Activated CD8-positive, alpha-beta memory T cell treated with anti-CD3 and anti-CD28 coated beads, Interleukin-2, amount 50 U/mL, for 1 hour (primary cell): ENCODE results near the gene CPTP.

ENCODE experiments used
- DNase-seq: peaks from one replicate; pipeline ENCODE4 v3.0.0-alpha.2; 2020; ENCODE audit errors: extremely low read depth

The CPTP gene

DNA sequence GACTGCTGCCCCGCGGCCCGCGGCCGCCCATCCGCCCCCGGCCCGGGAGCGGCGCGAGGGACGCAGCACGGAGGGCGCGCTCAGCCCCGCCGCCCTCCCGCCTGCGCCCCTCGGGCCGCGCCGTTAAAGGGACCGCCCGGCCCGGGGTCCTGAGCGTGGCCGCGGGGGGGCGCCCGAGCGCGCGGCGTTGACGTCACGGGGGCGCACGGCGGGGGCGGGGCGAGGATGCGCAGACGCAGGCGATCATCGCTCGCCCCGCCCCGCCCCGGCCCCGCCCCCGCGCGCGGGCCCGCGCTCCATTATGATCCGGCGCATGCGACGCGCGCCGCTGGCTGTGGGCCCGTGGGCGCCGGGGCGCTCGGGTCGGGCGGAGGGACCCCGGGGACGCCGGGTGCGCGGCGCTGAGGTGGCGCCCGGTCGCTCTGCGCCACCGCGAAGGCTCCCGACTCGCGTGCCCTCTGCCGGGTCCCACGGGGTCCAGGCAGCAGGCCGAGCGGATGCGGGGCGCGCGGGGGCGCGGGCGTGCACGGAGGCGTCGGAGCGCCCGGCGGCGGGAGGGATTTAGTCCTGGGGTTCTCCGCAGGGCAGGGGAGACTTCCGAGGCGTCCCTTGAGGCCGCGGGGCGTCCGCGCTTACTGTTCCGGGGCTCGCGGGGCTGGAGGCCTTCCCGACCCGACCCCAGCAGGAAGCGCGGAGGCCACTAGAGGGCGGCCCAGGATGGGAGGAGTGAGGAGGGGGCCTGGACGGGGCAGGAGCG, 24.8 kb downstream of the CPTP start, which contains the start of gene DVL1:
Gene DVL1 (minus strand): TSS at position 163 of the 757 bp plus-strand sequence. CDS start 353 bp downstream, outside the sequence.
- DNase-seq: no peak

- no peak for DNase-seq
These were observed 27.2 kb downstream of the CPTP start for GRCh38 chr1:1351511-1352427.

GRCh38 chr1:1352786-1353388, 28.3 kb downstream of the CPTP start:
- no peak for DNase-seq

- DNase-seq: no peak
These were observed 29.0 kb downstream of the CPTP start for GRCh38 chr1:1353389-1354151.

DNA sequence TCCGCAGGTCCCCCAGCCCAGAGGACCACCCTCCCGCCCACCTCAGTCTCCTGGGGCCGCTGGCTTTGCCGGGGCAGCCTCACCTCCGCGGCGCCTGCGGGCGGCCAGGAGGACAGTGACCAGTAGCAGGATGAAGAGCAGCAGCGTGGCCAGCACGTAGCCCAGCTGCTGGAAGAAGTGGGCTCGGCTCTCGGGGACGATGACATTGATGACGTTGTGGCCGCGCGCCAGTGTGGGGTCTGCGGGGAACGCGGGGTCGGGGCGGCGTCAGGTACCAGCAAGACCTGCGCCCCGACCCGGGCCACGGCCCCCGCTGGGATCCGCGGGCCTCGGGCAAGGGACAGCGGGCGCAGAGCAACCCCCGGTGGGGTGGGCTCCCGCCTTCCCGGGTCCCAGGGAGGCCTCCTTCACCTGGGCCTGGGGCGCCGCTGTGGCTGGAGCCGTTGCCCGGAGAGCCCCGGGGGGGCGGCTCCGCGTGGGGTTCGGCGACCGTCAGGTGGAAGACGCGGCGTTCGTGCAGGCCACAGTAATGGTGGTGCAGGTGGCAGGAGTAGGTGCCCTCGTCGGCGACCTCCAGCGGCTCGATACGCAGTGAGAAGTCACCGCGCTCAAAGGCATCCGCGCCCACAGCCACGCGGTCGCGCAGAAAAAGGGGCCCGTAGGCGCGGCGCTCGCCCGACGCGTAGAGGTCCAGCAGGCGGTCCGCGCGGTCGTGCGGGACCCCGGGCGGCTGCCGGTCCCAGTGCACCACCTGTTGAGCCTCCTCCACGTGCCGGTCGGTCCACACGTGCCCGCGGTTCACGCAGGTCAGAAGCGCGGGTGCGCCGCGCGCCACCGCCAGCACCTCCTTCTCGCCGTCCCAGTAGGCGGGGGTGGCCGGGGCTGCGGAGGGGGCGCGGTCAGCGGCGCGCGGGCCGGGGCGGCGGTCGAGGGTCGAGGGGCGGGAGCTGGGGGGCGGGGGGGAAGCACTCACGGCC, 30.0 kb downstream of the CPTP start:
- DNase-seq: no peak

DNA sequence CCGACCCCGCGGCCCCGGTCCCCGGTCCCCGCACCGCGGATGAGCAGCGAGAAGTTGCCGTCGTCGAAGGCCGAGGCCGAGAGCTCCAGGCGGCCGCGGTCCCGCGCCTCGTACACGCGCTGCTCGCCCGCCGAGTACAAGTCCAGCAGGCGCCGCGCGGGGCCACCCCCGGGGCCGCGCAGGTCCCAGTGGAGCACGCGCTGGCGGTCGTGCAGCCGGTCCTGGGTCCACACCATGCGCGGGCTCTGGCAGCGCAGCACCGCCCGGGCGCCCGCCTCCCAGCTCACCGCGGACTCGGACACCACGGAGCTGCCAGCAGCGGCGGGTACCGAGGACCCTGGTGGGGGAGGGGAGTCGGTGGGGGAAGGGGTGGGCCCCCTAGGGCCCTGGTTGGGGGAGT, 30.8 kb downstream of the CPTP start:
- no peak for DNase-seq

GRCh38 chr1:1356166-1356795, 31.7 kb downstream of the CPTP start:
- DNase-seq: no peak

DNA sequence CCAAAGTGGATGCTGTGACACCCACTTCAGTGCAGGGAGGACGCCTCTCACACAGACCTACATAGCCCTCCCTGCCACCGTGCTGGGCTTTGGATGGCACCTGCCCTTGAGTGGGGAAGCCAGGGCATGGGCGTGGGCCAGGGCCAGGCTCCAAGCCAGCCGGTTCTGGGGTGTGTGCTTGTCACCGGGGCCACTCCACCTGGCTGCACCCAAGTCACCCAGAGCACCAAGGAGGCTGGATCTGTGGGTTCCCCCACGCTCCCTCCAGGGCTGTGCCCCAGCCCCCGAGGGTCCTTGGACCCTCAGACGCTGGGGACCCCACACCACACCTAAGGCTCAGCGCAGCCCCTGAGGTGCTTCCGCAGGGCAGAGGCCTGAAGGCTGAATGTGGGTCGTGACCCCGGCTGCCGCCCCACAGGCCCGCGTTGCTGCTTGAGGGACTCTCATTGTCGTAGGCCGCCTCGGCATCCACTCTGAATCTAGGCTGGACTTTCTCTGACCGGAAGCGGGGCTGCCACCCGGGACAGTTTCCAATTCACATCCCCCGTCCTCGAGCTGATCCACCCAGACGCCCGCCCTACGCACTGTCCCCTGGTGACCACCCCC, 32.3 kb downstream of the CPTP start:
- no peak for DNase-seq

DNA sequence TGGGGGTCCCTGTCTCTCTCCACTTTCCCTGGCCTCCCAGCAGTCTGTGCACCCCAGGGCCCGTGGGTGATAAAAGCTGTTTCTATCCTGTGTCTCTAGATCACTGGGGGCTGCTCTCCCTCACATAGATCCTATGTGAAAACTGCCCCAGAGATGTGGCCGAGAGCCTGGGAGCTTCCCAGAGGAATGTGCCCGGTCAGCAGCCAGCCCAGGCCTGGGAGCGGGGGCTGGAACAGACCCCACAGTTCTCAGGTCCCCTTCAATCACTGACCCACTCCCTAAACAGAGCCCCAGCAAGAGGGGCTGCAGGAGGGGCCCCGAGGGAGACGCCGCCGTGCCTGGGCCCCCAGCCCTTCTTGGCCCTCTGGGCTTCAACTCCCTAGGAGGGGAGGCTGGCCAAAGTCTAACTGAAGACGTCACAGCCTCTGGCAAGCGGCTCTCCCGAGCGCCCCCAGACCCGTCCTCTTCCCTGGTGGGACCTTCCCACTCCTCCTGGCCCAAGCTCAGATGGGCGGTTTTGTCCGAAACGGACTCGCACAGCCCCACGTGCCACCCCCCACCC, 33.4 kb downstream of the CPTP start:
- DNase-seq: no peak

DNA sequence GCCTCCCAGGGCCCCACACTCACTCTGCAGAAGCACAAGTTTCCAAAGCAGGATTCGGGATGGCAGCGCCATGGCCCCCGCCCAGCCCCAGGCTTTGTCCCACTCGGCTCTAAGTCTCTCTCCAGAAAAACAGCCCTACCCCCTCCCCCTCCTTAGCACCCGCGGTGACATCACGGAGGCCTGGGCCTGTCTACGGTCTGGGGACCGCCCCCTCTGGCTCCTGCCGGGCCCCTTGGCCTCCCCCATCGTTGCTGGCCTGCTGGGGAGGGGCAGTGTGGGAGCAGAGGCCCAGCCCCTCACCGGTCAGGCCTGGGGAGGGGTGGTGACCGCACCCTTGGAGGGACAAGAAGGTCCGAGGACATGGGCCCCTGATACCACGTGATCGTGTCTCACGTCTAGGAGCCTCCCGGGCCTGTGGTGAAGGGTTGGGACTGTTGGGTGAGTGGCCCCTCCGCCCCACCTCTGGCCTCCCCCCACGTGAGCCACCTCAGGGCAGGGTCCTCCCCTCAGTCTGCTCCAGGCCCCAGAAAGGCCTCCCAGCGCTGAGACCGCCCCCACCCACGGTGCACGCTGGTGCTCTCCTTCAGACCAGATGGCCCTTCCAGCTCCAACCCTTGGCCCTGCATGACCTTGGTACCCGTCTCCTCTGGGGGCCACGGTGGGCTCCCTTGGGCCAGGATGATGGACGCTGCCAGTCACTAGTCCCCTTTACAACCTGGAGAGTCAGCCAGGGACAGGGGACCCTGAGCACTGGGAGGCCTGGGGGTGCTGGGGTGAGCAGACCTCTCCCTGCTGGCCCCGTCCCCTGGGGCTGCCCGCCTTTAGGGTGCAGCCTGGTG, 34.0 kb downstream of the CPTP start, which contains the start of gene MXRA8:
Gene MXRA8 (minus strand): TSS at position 123 of the 839 bp plus-strand sequence. CDS start 51 bp downstream, at position 72.
- no peak for DNase-seq

GRCh38 chr1:1359308-1359663, 34.7 kb downstream of the CPTP start:
- DNase-seq: no peak

DNA sequence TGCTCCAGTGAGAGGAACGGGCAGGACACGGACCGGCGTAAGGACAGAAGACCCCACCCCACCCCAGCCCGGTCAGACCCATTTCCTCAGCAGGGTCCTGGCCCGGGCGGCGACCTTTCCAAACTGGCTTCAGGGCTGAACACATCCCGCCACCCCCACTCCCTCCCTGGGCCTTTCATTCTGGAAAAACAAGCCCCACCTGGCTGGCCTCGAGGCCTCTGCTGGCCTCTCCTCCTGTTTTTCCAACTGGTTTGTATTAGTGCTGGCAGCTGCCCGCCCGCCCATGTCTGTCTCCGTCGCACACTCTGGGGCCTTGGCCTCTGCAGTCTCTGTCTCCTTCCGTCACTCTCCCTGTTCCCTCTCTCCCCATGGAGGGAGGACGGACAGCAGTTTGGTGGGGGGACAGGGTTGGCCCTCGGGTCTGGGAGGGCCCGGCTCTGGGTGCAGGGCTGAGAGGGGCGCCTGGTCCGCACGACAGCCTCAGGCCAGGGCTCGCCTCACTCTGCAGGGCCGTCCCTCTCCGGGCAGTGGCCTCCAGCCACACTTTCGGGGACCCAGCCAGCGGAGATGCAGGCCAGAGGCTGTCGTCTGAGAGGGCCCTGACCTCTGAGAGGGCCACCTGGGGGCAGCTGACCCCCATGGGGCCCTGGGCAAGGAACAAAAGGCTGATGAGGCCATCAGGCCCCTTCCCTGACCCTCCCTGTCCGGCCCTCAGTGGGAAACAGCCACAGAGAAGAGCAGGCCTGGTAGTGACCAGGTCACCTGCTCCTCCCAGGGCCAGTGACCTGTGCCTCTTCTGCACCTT, 35.3 kb downstream of the CPTP start:
- DNase-seq: no peak

- DNase-seq: no peak
These were observed 36.0 kb downstream of the CPTP start for GRCh38 chr1:1360506-1361169.

- DNase-seq: no peak
These were observed 36.8 kb downstream of the CPTP start for GRCh38 chr1:1361233-1361981.

DNA sequence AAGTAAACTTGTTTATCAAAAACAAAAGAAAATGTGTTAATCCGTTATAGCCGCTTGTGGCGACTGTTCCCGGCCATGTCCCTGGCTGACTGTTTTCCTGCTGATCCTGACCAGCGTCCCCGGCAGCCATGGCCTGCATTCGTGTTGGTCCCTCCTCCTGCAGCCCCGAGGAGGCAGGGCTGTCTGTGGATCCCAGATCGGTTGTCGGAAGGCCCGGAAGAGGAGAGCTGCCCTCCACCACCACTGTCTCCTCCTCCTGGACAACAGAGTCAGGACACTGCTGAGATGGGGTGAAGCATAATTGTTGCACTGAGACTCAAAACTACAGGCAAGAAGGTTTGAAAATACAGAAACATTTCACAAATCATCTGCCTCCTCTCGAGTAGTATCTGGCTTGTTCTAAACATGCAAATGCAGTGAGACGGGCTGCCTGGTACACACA, 37.4 kb downstream of the CPTP start:
- no peak for DNase-seq

DNA sequence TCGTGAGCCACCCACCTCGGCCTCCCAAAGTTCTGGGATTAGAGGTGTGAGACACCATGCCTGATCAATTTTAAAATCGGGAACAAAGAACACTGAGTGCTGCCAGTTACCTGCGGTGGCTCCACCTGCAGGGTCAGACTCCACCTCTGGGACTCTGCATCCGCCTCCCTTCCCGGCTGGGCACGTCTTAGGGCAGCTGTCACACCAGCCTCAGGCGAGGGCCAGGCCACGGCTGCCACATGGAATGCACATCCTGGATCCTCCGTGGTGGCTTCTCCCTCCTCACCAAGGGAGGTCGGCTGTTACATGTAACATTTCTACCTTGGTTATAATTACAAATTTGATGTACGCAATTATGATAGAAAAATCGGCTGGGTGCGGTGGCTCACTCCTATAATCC, 39.7 kb downstream of the CPTP start:
- DNase-seq: no peak
